ENCODE data around the gene SLC25A48.
A peak's percentile ranks its signal among the peaks of the same experiment; 100 is the strongest.

The SLC25A48 gene

DNA sequence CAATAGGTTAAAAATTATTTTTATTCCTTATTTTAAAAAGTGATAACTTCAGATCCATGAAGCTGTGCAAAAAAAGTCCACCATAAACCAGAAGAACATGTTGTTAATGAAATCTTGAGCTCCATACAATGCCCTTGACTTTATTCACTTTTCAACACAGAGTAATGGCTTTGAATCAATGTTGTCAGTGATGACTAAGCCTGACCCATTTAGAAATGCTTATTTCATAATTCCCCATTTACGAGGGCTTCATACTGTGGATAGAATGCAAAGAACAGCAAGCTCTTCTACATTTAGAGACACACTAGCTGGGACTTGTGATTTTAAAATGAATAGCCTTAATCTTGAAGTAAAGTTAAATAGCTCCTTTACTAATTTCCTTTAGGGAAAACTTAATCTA is 86.9 kb downstream of the SLC25A48 start:
- no peak for DNase-seq
- no peak overlapping the region for H3K4me3 ChIP-seq (ENCODE audit: low read depth, low read length)
- no peaks in the 10 kb centered on the region for H3K9me3 ChIP-seq (ENCODE audit: severe bottlenecking)
- H3K27ac ChIP-seq: no peak overlapping the region
- H3K27me3 ChIP-seq (ENCODE audit: insufficient read depth, low read depth, severe bottlenecking): peaks cover 19% of the 10 kb centered on the region
- no peaks in the 10 kb centered on the region for H3K36me3 ChIP-seq
- TF ChIP-seq, protein P1, sequence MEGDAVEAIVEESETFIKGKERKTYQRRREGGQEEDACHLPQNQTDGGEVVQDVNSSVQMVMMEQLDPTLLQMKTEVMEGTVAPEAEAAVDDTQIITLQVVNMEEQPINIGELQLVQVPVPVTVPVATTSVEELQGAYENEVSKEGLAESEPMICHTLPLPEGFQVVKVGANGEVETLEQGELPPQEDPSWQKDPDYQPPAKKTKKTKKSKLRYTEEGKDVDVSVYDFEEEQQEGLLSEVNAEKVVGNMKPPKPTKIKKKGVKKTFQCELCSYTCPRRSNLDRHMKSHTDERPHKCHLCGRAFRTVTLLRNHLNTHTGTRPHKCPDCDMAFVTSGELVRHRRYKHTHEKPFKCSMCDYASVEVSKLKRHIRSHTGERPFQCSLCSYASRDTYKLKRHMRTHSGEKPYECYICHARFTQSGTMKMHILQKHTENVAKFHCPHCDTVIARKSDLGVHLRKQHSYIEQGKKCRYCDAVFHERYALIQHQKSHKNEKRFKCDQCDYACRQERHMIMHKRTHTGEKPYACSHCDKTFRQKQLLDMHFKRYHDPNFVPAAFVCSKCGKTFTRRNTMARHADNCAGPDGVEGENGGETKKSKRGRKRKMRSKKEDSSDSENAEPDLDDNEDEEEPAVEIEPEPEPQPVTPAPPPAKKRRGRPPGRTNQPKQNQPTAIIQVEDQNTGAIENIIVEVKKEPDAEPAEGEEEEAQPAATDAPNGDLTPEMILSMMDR (IDR thresholded peaks at IDR 0.05; ENCODE audit: low read depth, low read length): no peak

DNA sequence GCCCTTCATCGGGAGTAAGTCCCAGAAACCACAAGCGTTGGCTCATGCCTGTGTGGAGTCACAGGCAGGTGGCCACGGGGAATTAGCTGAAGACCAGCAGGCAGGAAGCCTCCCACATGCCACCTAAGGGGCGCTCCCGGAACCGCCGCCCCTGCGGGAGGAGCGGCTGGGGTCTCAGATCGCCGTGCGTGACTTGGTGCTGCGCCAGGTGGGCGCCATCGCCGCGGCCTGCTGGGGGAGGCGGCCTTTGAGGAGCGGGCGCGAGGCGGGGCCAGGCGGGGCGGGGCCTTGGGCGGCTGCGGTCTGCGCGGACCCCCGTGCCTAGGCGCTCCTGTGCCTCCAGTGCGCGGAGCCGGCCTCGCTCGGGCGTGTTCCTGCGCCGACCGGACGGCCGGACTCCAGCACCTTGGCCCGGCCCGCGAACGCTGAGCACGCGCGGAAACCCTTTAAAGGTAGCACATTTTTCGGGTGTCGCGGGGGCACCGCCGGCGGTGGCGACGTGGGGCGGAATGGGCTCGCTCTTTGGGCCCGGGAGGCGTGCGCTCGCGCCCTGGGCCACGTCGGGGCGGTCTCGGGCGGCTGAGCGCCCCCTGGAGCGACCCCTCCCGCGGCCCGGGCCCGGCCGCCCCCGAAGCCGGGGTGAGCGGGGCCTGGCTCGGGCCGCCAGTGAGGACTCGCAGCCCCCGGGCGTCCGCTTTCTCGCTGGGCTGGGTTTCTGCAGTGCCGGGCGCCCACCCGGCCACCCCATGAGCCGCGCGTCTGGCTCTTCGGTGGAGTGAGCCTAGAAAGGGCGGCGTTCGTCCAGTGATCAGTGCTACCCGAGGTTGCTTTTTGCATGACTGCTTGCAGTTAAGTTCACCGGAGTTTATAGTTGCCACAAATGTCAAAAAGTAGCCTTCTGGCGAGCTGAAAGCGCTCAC is 95.8 kb downstream of the SLC25A48 start:
- no peaks in the 10 kb centered on the region for H3K9me3 ChIP-seq (ENCODE audit: severe bottlenecking)
- peak; percentile 70 for DNase-seq
- H3K36me3 ChIP-seq: no peaks in the 10 kb centered on the region
- H3K27me3 ChIP-seq (ENCODE audit: insufficient read depth, low read depth, severe bottlenecking): peaks cover 3% of the 10 kb centered on the region
- peak overlapping the region; percentile 56 for H3K4me3 ChIP-seq (ENCODE audit: low read depth, low read length)
- TF ChIP-seq, protein P1 (IDR thresholded peaks at IDR 0.05; ENCODE audit: low read depth, low read length): peak; percentile 47
- peak overlapping the region; percentile 6; the same call in 1 of the 2 replicates for H3K27ac ChIP-seq

DNA sequence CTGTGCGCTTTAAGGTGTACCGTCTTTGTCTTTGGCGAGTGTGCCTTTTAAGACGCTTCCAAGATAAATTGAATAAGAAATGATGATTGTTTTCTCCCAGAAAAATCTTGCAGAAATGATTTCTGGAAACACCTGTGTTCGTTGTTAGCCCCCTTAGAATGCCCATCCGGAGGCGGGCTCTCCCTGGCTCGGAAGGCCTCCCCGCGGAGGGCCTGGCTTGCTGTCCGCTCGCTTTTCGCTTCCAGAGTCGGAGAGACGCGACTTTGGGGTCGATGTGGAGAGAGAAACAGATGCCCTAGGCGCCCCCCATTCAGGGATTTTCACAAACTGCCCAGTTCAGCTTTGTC is 96.5 kb downstream of the SLC25A48 start:
- H3K9me3 ChIP-seq (ENCODE audit: severe bottlenecking): no peaks in the 10 kb centered on the region
- DNase-seq: no peak
- no peaks in the 10 kb centered on the region for H3K36me3 ChIP-seq
- no peak overlapping the region for H3K27ac ChIP-seq
- peaks cover 3% of the 10 kb centered on the region for H3K27me3 ChIP-seq (ENCODE audit: insufficient read depth, low read depth, severe bottlenecking)
- H3K4me3 ChIP-seq (ENCODE audit: low read depth, low read length): peak overlapping the region; percentile 56; the same call in 1 of the 2 replicates
- TF ChIP-seq, protein P1 (IDR thresholded peaks at IDR 0.05; ENCODE audit: low read depth, low read length): no peak

DNA sequence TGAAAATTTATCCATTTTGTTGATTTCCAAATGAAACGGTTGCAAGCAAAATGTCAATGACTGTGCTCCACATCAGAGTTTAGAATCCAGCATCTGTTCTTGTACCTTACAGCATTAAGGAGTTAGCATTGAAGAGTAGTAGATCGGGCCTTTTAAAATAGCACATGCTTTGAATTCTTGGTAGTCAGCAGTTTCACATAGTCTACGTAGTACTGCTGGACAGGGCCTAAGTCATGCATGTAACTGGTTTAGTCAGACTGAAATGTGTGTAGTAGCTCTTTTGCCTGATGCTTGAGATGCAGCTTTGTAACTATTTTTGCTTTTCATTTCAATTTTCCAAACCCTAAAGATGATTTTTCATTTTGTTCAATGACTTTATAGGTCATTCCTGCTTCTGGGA is 100.5 kb downstream of the SLC25A48 start:
- H3K27ac ChIP-seq: no peak overlapping the region
- no peaks in the 10 kb centered on the region for H3K36me3 ChIP-seq
- H3K4me3 ChIP-seq (ENCODE audit: low read depth, low read length): no peak overlapping the region
- no peaks in the 10 kb centered on the region for H3K9me3 ChIP-seq (ENCODE audit: severe bottlenecking)
- H3K27me3 ChIP-seq (ENCODE audit: insufficient read depth, low read depth, severe bottlenecking): peaks cover 3% of the 10 kb centered on the region
- no peak for DNase-seq
- TF ChIP-seq, protein P1 (IDR thresholded peaks at IDR 0.05; ENCODE audit: low read depth, low read length): no peak

DNA sequence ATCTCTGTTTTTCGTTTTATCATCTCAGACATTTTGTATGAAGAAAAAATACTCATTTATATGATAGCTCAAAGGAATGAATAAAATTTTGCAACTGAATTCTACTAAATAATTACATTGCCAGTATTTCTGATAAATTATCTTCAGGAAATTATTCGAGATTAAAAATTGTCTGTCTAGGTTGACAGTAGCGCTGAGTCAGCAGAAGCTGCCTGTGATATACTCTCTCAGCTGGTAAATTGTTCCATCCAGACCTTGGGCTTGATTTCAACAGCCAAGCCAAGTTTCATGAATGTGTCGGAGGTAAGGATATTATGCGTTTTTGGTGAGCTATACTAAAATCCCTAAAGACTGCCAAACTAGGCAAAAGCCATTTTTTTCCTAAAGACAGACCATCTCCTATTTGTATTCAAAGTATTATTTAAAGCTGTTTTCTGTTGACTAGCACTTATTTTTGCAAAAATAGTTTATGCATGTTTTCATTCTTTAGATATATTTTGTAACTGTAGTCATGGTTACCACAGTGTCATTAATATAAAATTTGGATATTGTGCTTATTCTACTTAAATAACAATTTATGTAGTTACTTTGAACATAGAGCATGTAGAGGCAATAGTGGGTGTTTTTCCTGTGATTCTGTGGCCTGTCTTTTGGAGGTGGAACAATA is 102.9 kb downstream of the SLC25A48 start:
- DNase-seq: no peak
- H3K27me3 ChIP-seq (ENCODE audit: insufficient read depth, low read depth, severe bottlenecking): no peaks in the 10 kb centered on the region
- no peak overlapping the region for H3K4me3 ChIP-seq (ENCODE audit: low read depth, low read length)
- no peaks in the 10 kb centered on the region for H3K36me3 ChIP-seq
- no peak overlapping the region for H3K27ac ChIP-seq
- TF ChIP-seq, protein P1 (IDR thresholded peaks at IDR 0.05; ENCODE audit: low read depth, low read length): no peak
- no peaks in the 10 kb centered on the region for H3K9me3 ChIP-seq (ENCODE audit: severe bottlenecking)
